GM19324 (cell line): ENCODE results near the gene TOLLIP.

Experiments
- ATAC-seq: cut with Tn5 transposase; IDR thresholded peaks from one replicate; pipeline ENCODE4 v1.9.1; 2021; ENCODE audit warnings: mild to moderate bottlenecking, moderate library complexity; ENCODE audit not compliant: unreplicated experiment, low FRiP score

Gene TOLLIP

GRCh38 chr11:1234771-1235305 is 74.6 kb downstream of the TOLLIP start:
- ATAC-seq, result no peak

GRCh38 chr11:1234054-1234720 is 75.2 kb downstream of the TOLLIP start:
- ATAC-seq, result no peak

GRCh38 chr11:1233351-1234053 is 75.9 kb downstream of the TOLLIP start:
- no peak for ATAC-seq

GRCh38 chr11:1232883-1233321 is 76.5 kb downstream of the TOLLIP start:
- no peak for ATAC-seq

GRCh38 chr11:1232021-1232882 is 77.2 kb downstream of the TOLLIP start:
- ATAC-seq, result no peak

- no peak for ATAC-seq
Observed at GRCh38 chr11:1231396-1232020, 77.9 kb downstream of the TOLLIP start.

- no peak for ATAC-seq
Observed at GRCh38 chr11:1230456-1231395, 78.7 kb downstream of the TOLLIP start.

- no peak for ATAC-seq
Observed at GRCh38 chr11:1230121-1230455, 79.3 kb downstream of the TOLLIP start.

- ATAC-seq, result no peak
Observed at GRCh38 chr11:1229471-1230120, 79.8 kb downstream of the TOLLIP start.

GRCh38 chr11:1228921-1229451 is 80.4 kb downstream of the TOLLIP start:
- no peak for ATAC-seq

GRCh38 chr11:1228101-1228821 is 81.2 kb downstream of the TOLLIP start:
- ATAC-seq, result no peak

GRCh38 chr11:1227551-1228100 is 81.8 kb downstream of the TOLLIP start:
- ATAC-seq, result no peak

GRCh38 chr11:1226986-1227550 is 82.4 kb downstream of the TOLLIP start:
- no peak for ATAC-seq

- no peak for ATAC-seq
Observed at GRCh38 chr11:1226226-1226985, 83.0 kb downstream of the TOLLIP start.

GRCh38 chr11:1225386-1226225 is 83.8 kb downstream of the TOLLIP start:
- ATAC-seq, result no peak
